Fibroblast of skin of abdomen (primary cell): ENCODE data around the gene MGAT4A.

Experiments
- DNase-seq: peaks from one replicate; pipeline ENCODE4 v3.0.0-alpha.2; 2013

Gene MGAT4A

GRCh38 chr2:98571121-98571701, 159.7 kb downstream of the MGAT4A start:
- no peak for DNase-seq

- DNase-seq, result no peak
Observed at GRCh38 chr2:98570356-98570755, 160.6 kb downstream of the MGAT4A start.

DNA sequence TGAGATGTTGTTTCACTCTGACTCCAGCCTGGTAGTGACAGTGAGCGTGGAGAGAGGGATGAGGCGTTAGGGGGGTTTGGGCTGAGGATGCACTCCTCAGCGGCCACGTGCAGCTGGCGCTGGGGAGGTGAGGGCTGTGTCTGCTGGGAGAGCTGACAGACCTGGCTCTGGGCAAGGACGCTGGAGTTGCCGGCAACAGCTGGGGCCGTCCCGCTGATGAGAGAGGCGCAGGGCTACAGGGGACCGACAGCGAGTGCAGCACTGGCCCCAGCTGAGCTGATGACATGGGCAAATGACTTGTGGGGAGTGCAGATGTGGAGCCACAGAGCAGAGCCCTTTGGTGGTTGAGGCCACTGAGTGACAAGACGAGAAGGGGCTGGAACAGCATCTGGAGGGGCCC, 161.0 kb downstream of the MGAT4A start:
- DNase-seq, result no peak

GRCh38 chr2:98569197-98569793, 161.6 kb downstream of the MGAT4A start:
- no peak for DNase-seq
